Liver (tissue), 9 donors: ENCODE measurements around the gene EEIG1. TPM values are rescaled to one million over a fixed set of nuclear protein-coding genes. Genes with fewer than 3 reads are reported as not detected.

Experiments used
- DNase-seq: peaks from one replicate; pipeline ENCODE4 v3.0.0-alpha.2; 2017; ENCODE audit warnings: low spot score
- H3K27ac ChIP-seq, 2 donors: one replicate each; pipeline ENCODE4 v1.7.0; 2013; ENCODE audit warnings: inconsistent platforms in 2 of 2, low read length in 2 of 2, control low read depth in 1 of 2, low read depth in 1 of 2, mild to moderate bottlenecking in 1 of 2
- H3K27me3 ChIP-seq, 4 donors: one replicate each; pipeline versions ENCODE4 v1.6.1 to v1.7.0; 2013; ENCODE audit warnings: low read length in 3 of 4, inconsistent platforms in 1 of 4, mild to moderate bottlenecking in 1 of 4, moderate library complexity in 1 of 4; ENCODE audit not compliant: control insufficient read depth in 4 of 4, insufficient read depth in 4 of 4
- H3K36me3 ChIP-seq, 4 donors: one replicate each; pipeline versions ENCODE4 v1.6.1 to v1.7.0; 2013; ENCODE audit warnings: low read length in 3 of 4, mild to moderate bottlenecking in 3 of 4, low read depth in 1 of 4, moderate library complexity in 1 of 4; ENCODE audit not compliant: control insufficient read depth in 4 of 4, insufficient read depth in 3 of 4
- H3K4me1 ChIP-seq, 4 donors: one replicate each; pipeline versions ENCODE4 v1.6.1 to v1.7.0; 2013; ENCODE audit warnings: low read length in 3 of 4, mild to moderate bottlenecking in 3 of 4, moderate library complexity in 1 of 4; ENCODE audit not compliant: control insufficient read depth in 4 of 4, insufficient read depth in 4 of 4
- H3K4me3 ChIP-seq, 3 donors: one replicate each; pipeline versions ENCODE4 v1.6.1 to v1.7.0; 2013; ENCODE audit warnings: low read length in 3 of 3, control low read depth in 1 of 3, low read depth in 1 of 3, mild to moderate bottlenecking in 1 of 3
- H3K9ac ChIP-seq, 2 donors: one replicate each; pipeline ENCODE4 v1.7.0; 2013; ENCODE audit warnings: low read length in 2 of 2, mild to moderate bottlenecking in 2 of 2, moderate library complexity in 2 of 2, control low read depth in 1 of 2, low read depth in 1 of 2
- H3K9me3 ChIP-seq, 4 donors: one replicate each; pipeline versions ENCODE4 v1.6.1 to v1.7.0; 2013; ENCODE audit warnings: low read length in 3 of 4; ENCODE audit not compliant: control insufficient read depth in 4 of 4
- ATF3 ChIP-seq: IDR thresholded peaks from 2 replicates; pipeline ENCODE4 v1.6.1; 2016; ENCODE audit warnings: antibody characterized with exemption
- CTCF ChIP-seq: fragments of 150-350 bp; IDR thresholded peaks from 2 replicates; pipeline ENCODE4 v1.5.1; 2017; ENCODE audit warnings: improper control_type of control experiment, low read depth, low read length; ENCODE audit not compliant: missing input control
- EGR1 ChIP-seq, 2 donors: IDR thresholded peaks; 2 replicates each; pipeline ENCODE4 v1.6.1; 2016 to 2018; ENCODE audit warnings: antibody characterized with exemption in 2 of 2, low read depth in 2 of 2
- FOXA1 ChIP-seq: IDR thresholded peaks from 2 replicates; pipeline ENCODE4 v1.6.1; 2016; ENCODE audit warnings: antibody characterized with exemption
- FOXA2 ChIP-seq: IDR thresholded peaks from 2 replicates; pipeline ENCODE4 v1.6.1; 2016; ENCODE audit warnings: antibody characterized with exemption
- GABPA ChIP-seq, 2 donors: IDR thresholded peaks in 1 of 2; conservative IDR thresholded peaks in 1 of 2; 2 replicates each; pipeline ENCODE4 v1.6.1; 2016; ENCODE audit warnings: antibody characterized with exemption in 2 of 2, mild to moderate bottlenecking in 1 of 2, moderate library complexity in 1 of 2
- HNF4A ChIP-seq, 2 donors: conservative IDR thresholded peaks; 2 replicates each; pipeline ENCODE4 v1.6.1; 2016; ENCODE audit warnings: antibody characterized with exemption in 2 of 2, mild to moderate bottlenecking in 2 of 2
- HNF4G ChIP-seq: IDR thresholded peaks from 2 replicates; pipeline ENCODE4 v1.6.1; 2016; ENCODE audit warnings: antibody characterized with exemption
- JUND ChIP-seq, 2 donors: IDR thresholded peaks; 2 replicates each; pipeline ENCODE4 v1.6.1; 2016; ENCODE audit warnings: antibody characterized with exemption in 2 of 2
- MAX ChIP-seq: IDR thresholded peaks from 2 replicates; pipeline ENCODE4 v1.6.1; 2016; ENCODE audit warnings: antibody characterized with exemption
- NR2F2 ChIP-seq: IDR thresholded peaks from 2 replicates; pipeline ENCODE4 v1.6.1; 2016; ENCODE audit warnings: antibody characterized with exemption
- RAD21 ChIP-seq, 2 donors: IDR thresholded peaks; 2 replicates each; pipeline ENCODE4 v1.6.1; 2016; ENCODE audit warnings: antibody characterized with exemption in 2 of 2, mild to moderate bottlenecking in 2 of 2
- REST ChIP-seq: IDR thresholded peaks from 2 replicates; pipeline ENCODE4 v1.6.1; 2016; ENCODE audit warnings: antibody characterized with exemption, mild to moderate bottlenecking
- RXRA ChIP-seq, 2 donors: IDR thresholded peaks; 2 replicates each; pipeline ENCODE4 v1.6.1; 2017 to 2018; ENCODE audit warnings: antibody characterized with exemption in 2 of 2, mild to moderate bottlenecking in 1 of 2
- SP1 ChIP-seq: IDR thresholded peaks from 2 replicates; pipeline ENCODE4 v1.6.1; 2018; ENCODE audit warnings: antibody characterized with exemption, mild to moderate bottlenecking
- TAF1 ChIP-seq: conservative IDR thresholded peaks from 2 replicates; pipeline ENCODE4 v1.6.1; 2016; ENCODE audit warnings: antibody characterized with exemption, mild to moderate bottlenecking
- YY1 ChIP-seq: IDR thresholded peaks from 2 replicates; pipeline ENCODE4 v1.6.1; 2016; ENCODE audit warnings: antibody characterized with exemption, mild to moderate bottlenecking
- ZBTB33 ChIP-seq: IDR thresholded peaks from 2 replicates; pipeline ENCODE4 v1.6.1; 2016; ENCODE audit warnings: antibody characterized with exemption
- WGBS: extraction: QIAGEN DNeasy Blood & Tissue Kit; methylation state at CpG from one replicate; pipeline ENCODE4 v1.1.7; 2013; 5-methylcytosine and 5-hydroxymethylcytosine counted together
- polyA plus RNA-seq, 2 donors: library from polyadenylated mRNA; stranded (reverse) in 1 of 2; unstranded in 1 of 2; fragments of 200-250 nt in 1 of 2; fragments of >200 nt in 1 of 2; fragmentation: Nextera tagmentation in 1 of 2; extraction: Ambion mirVana in 1 of 2; gene quantifications; one replicate each; pipeline versions ENCODE4 v1.2.1 to v1.2.3, GENCODE V29; 2013 to 2015
- total RNA-seq, 2 donors: library from RNA; depleted of rRNA; stranded (reverse); fragments of >200 nt; gene quantifications; one replicate each; pipeline ENCODE4 v1.2.3, GENCODE V29; 2014
- donor health status: healthy.
- donor health status: healthy.
- donor health status: healthy.
- donor health status: healthy.
- donor health status: healthy.

The EEIG1 gene
- total and polyA plus RNA-seq, 4 donors, result 4.9 to 14.3 (median 8.9) TPM

GRCh38 chr9:127973169-127974000 lies 7.4 kb downstream of the EEIG1 start:
- peak overlapping the region in 1 of 3 donors; percentile 29 for H3K4me3 ChIP-seq
- peak overlapping the region; percentile 17 to 55 for H3K9ac ChIP-seq
- H3K27me3 ChIP-seq, result no peaks in the 10 kb centered on the region
- 26% methylated on average over 17 of the region's 17 CpGs for WGBS
- DNase-seq, result no peak
- peaks cover 0 to 2% (median 0%) of the 10 kb centered on the region in 4 donors for H3K36me3 ChIP-seq
- H3K9me3 ChIP-seq, result no peaks in the 10 kb centered on the region
- H3K4me1 ChIP-seq, result peaks cover 56 to 98% (median 91%) of the 10 kb centered on the region in 4 donors
- TF ChIP-seq HNF4A (conservative IDR thresholded peaks at IDR 0.05), result peak; percentile 90 to 91
- TF ChIP-seq ZBTB33, result peak; percentile 67
- peak; percentile 21 for TF ChIP-seq YY1
- TF ChIP-seq TAF1, result no peak
- peak; percentile 92 for TF ChIP-seq SP1
- TF ChIP-seq FOXA1, result no peak
- TF ChIP-seq HNF4G, result peak; percentile 37
- TF ChIP-seq GABPA (IDR thresholded peaks at IDR 0.05 in 1 of 2, conservative IDR thresholded peaks at IDR 0.05 in 1 of 2), result no peak
- peak; percentile 53 for TF ChIP-seq NR2F2
- TF ChIP-seq FOXA2, result peak; percentile 15
- TF ChIP-seq CTCF, result peak; percentile 31
- TF ChIP-seq REST, result peak; percentile 38
- no peak for TF ChIP-seq EGR1 (IDR thresholded peaks at IDR 0.05; ENCODE audit: low read depth in 2 of 2)
- peak; percentile 97 to 98 for TF ChIP-seq RXRA (IDR thresholded peaks at IDR 0.05)
- peak; percentile 43 to 72 for TF ChIP-seq RAD21 (IDR thresholded peaks at IDR 0.05)
- TF ChIP-seq ATF3, result no peak
- peak; percentile 29 to 86 for TF ChIP-seq JUND (IDR thresholded peaks at IDR 0.05)
- peak; percentile 66 for TF ChIP-seq MAX
- H3K27ac ChIP-seq, result peak overlapping the region; percentile 78 to 95
